GM18868 (cell line): Measurements from ENCODE around the gene PSMD3.
"Not testable (repeated sequence)": the region's sequence is repeated elsewhere in the genome, so short reads cannot be mapped to it uniquely, and the experiment has no call there.

ENCODE experiments used
- ATAC-seq: cut with Tn5 transposase; IDR thresholded peaks from one replicate; pipeline ENCODE4 v1.9.1; 2021; ENCODE audit warnings: mild to moderate bottlenecking, moderate library complexity; ENCODE audit not compliant: unreplicated experiment

PSMD3 gene

GRCh38 chr17:39980351-39981206, at the start of gene PSMD3:
PSMD3 (plus strand) TSS chr17:39980807; CDS start chr17:39980971, 164 bp downstream.
- ATAC-seq, result peak; percentile 90

- ATAC-seq, result no peak
Observed at GRCh38 chr17:39933912-39934311, 46.7 kb upstream of the PSMD3 start.

GRCh38 chr17:39934324-39934723, 46.3 kb upstream of the PSMD3 start:
- no peak for ATAC-seq

- no peak for ATAC-seq
Observed at GRCh38 chr17:39935909-39936308, 44.7 kb upstream of the PSMD3 start.

- ATAC-seq, result no peak
Observed at GRCh38 chr17:39937447-39937846, 43.2 kb upstream of the PSMD3 start.

- peak; percentile 70 for ATAC-seq
Observed at GRCh38 chr17:39938140-39938869, 42.3 kb upstream of the PSMD3 start.

- ATAC-seq, result no peak
Observed at GRCh38 chr17:39939106-39939505, 41.5 kb upstream of the PSMD3 start.

GRCh38 chr17:39939588-39940419, 40.8 kb upstream of the PSMD3 start:
- ATAC-seq, result peak; percentile 72

GRCh38 chr17:39943702-39944392, 36.8 kb upstream of the PSMD3 start:
- no peak for ATAC-seq

- no peak for ATAC-seq
Observed at GRCh38 chr17:39944393-39944711, 36.3 kb upstream of the PSMD3 start.

GRCh38 chr17:39946551-39947330, 33.9 kb upstream of the PSMD3 start:
- ATAC-seq, result no peak

- not testable (repeated sequence) for ATAC-seq
Observed at GRCh38 chr17:39948489-39948828, 32.1 kb upstream of the PSMD3 start.

GRCh38 chr17:39949028-39949427, 31.6 kb upstream of the PSMD3 start:
- no peak for ATAC-seq

- ATAC-seq, result no peak
Observed at GRCh38 chr17:39950871-39951348, 29.7 kb upstream of the PSMD3 start.

GRCh38 chr17:39951924-39952679, 28.5 kb upstream of the PSMD3 start:
- peak; percentile 7 for ATAC-seq

GRCh38 chr17:39952680-39953470, 27.7 kb upstream of the PSMD3 start:
- ATAC-seq, result peak; percentile 72

GRCh38 chr17:39953471-39953888, 27.1 kb upstream of the PSMD3 start:
- no peak for ATAC-seq

- ATAC-seq, result no peak
Observed at GRCh38 chr17:39954876-39955275, 25.7 kb upstream of the PSMD3 start.
